HPDE6-E6E7 (cell line): ENCODE measurements around the gene KRT85.
"Not testable (repeated sequence)": the region's sequence is repeated elsewhere in the genome, so short reads cannot be mapped to it uniquely, and the experiment has no call there.

Source experiments
- DNase-seq: peaks from one replicate; pipeline ENCODE4 v3.0.0; 2011; ENCODE audit warnings: missing footprints; ENCODE audit errors: extremely low spot score

KRT85 gene

DNA sequence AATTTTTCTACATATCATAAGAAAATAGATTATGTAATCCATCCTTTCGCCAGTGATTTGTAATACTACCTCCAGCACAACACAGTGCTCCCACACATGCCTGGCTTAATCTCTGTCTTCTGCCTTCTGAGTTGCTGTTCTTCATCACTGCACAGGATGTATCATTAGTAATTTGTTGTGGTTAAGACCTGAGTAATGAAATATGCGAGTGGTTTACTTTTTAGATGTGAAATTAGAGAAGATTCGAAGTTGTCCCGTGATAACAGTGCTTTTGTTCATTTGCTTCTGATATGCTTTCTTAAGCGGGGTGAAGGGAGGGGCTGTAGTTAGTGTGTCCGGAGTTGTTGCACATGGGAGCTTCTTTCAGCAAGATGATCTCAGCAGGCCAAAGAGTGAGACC lies 18.1 kb downstream of the KRT85 start:
- DNase-seq: no peak

DNA sequence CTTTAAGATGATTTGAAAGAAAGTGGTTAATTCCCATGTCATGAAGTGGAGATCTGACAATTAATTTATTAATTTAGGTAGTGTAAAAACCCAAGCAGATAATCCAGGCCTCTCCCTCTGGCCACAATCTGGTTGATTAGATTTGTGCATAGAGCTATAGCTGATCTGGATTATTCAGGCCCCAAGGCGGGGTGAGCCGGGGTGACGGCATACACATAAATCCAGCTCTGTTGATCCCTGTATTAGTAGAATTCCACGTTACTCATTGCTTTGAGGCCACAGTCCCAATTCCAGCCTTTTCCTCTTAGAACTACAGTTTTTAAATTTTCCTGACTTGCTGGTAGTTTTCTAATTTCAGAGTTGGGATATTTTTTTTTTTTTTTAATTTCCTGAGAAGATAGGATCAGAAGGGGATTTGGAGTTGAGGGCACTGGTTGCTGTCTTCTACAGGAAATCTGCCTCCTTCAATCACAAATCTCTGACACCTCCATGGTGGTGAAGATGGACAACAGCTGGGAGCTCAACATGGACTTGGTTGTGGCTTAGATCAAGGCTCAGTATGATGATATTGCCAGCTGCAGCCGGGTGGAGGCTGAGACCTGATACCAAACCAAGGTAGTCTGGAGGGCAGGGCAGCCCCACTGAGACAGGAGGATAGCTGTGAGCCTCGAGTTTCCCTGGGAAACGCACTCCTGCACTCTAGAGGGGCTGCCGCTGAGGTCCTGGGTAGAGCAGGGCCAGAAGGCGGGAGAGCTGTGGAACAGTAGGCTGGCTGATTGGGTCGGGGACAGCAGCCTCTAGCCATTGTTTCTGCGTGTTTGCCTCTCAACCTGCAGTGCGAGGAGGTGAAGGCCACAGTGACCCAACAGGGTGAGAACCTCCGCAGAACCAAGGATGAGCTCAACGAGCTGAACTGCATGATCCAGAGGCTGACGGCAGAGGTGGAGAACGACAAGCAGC lies 19.4 kb downstream of the KRT85 start:
- DNase-seq: no peak

DNA sequence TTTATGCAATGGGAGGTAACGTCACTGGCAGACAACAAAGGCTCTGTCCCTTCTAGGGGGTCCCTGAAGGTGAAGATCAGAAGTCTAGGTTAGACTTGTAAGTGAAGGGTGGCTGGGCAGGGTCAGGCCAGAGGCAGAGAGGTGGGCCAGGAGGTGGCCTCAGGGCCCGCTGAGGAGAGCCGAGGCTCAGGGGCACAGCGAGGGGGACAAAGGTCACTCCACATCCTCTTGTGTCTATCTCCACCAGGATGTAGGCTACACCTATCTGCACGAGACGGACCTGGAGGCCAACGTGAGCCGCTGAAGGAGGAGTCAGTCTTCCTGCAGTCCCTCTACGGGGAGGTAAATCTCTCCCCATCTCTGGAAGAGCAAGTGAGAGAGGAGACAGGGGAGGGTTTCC lies 20.3 kb downstream of the KRT85 start:
- DNase-seq: no peak

DNA sequence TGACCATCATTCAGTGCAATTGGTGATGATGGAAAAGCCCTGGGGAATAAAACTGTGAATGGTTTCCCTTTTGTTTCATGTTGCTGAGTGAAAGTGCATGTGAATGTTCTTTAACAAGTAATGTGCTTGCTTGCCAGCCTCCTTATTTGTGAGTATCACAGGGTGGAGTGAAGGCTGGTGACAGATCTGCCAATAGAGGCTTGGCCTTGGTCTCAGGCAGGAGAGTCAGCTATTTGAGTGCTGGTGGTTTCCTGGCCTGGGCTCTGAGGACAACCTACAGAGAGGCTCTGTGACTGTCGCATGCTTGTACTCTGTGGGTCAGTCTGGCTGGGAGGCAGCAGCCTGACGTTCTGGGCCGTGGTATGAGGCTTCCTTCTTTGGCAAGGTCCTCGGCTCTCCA lies 20.7 kb downstream of the KRT85 start:
- DNase-seq: no peak

DNA sequence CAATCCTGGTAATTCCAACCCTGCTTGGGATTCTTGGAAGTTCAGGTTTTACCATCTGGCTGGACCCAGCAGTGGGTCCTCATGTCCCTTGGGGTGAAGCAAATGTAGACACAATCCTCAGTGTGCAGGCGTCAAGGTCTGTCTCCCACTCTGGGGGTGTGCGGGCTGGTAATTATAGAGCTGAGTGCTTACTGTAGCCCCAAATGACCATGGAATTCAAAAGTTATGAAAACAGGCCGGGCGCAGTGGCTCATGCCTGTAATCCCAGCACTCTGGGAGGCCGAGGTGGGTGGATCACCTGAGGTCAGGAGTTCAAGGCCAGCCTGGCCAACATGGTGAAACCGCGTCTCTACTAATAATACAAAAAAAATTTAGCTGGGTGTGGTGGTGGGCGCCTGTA lies 22.2 kb downstream of the KRT85 start:
- not testable (repeated sequence) for DNase-seq

DNA sequence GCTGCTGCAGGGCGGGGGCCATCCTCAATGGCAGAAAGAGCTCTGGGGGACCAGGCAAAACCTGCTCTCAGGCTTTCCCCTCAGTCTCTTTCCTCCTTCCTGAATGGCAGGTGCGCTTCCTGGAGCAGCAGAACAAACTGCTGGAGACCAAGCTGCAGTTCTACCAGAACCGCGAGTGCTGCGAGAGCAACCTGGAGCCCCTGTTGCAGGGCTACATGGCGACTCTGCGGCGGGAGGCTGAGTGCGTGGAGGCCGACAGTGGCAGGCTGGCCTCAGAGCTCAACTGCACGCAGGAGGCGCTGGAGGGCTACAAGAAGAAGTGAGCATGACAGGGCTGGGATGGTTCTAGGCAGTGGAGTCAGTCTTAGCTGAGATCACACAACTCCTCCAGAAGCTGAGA lies 23.2 kb downstream of the KRT85 start:
- DNase-seq: no peak

DNA sequence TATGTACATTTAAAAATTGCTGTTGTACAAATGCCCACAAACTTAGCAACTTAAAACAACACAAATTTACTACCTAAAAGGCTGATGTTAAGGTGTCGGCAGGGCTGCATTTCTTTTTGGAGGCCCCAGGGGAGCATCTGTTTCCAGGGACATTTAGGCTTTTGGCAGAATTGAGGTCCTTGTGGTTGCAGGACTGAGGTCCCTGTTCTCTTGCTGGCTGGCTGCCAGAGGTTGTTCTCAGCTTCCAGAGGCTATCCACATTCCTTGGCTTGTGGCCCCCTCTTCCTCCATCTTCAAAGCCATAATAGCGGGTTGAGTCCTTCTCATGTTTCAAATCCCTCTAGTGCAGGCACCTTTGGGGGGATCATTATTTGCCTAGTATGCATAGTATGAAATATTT lies 23.7 kb downstream of the KRT85 start:
- no peak for DNase-seq

DNA sequence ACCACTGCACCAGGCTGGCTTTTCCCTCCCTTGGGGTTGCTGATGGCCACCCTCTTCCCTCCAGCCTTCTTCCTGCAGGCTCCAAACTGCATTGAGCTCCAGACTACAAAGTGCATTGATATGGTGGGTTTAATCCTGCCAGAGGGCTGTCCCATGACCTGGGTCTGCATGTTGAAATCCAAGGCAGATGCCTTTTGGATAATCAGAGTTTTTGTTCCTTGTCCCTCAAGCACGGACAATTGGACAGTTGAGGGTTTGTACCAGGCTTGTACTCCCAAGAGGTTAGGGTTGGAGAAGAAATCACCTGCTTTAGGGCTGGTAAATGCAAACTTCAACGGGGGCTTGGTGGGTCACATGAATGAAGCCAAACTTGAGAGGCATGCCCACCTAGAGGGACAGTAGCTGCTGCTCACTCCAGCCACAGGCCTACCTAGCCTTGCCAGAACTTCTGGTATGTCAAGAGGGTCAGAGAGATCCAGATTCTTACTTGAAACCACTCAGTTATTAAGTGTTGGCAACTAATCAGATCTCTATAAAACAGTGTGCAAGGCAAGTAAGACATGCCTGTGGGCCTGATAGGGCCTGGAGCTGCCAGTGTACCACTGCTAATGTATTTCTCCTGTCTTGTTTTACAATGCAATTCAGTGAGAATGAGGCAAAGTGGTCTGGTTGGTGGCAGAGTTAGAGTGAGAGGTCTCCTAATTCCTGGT lies 24.3 kb downstream of the KRT85 start:
- DNase-seq: no peak

DNA sequence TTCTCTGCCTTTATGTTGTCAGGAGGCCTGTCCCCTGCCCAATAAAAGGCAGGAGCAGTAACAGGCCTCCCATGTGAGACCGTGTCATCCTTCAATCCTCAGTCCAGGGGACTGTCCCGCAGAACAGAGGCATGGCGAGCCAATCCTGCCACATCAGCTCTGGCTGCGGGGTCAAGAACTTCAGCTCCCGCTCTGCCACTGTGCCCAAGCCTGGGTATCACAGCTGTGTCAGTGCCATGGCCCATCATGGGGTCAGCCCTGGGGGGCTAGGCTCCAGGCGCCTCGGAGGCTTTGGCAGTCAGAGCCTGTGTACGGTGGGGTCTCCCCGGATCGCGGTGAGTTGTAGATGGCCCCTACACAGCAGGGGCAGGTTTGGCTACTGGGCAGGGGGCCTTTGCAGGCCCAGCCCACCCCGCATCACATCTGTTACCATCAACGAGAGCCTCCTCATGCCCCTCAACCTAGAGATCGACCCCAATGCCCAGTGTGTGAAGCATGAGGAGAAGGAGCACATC lies 26.2 kb downstream of the KRT85 start:
- no peak for DNase-seq

DNA sequence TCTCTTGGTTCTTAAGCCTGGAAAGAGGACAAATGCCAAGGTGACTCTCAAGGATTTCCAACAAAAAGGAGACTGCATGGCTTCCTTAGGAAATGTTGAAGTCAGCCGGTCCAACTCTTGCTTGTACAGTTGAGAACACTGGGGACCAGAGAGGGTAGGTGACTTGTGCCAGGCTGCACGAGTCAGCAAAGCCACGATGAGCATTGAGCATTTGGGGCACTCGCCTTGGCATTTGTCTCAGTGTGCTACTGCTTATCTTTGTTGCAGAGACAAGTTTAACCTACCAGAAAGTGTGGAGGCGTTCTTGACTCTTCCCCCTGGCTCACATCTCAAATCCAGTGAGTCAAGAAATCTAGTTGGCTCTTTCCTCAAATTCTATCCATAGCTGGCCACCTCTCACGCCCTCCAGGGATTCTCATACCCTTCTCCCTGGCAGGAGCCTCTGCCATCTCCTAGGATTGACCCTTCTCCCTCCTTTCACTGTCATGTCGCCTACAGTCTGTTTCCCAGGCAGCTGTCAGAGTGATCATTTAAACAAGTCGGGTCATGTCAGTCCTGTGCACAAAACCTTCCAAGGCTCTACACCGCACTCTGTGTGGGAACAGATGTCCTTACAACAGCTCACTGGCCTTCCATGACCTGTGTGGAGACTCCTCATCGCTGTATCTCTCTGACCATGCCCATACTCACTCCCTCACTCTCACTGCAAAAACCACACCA lies 28.9 kb downstream of the KRT85 start:
- peak; percentile 52 for DNase-seq

DNA sequence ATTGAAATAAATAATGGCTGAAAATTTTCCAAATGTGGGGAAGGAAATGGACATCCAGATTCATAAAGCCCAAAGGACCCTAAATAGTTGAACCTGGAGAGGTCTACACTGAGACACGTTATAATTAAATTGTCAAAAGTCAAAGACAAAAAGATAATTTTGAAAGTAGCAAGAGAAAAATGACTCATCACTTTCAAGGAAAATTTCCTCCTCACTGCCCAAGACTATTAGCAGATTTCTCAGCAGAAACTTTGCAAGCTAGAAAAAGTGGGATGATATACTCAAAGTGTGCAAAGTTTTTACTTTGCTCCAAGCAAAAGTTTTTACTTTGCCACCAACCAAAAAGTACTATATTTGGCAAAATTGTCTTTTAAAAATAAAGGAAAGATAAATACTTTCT lies 30.2 kb downstream of the KRT85 start:
- DNase-seq: no peak

DNA sequence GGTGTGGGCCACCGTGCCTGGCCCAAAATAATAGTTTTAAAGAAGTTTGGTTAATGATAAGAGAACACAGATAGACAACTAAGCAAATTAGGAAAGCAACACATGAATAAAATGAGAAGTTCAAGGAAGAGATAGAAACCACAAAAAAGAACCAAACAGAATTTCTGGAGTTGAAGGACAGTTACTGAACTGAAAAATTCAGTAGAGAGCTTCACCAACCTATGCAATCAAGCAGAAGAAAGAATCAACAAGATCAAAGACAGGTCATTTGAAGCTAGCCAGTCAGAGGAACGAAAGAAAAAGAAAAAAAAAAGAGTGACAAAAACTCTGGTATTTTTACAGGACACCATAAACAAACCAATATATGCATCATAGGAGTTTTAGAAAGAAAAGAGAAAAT lies 30.6 kb downstream of the KRT85 start:
- no peak for DNase-seq

DNA sequence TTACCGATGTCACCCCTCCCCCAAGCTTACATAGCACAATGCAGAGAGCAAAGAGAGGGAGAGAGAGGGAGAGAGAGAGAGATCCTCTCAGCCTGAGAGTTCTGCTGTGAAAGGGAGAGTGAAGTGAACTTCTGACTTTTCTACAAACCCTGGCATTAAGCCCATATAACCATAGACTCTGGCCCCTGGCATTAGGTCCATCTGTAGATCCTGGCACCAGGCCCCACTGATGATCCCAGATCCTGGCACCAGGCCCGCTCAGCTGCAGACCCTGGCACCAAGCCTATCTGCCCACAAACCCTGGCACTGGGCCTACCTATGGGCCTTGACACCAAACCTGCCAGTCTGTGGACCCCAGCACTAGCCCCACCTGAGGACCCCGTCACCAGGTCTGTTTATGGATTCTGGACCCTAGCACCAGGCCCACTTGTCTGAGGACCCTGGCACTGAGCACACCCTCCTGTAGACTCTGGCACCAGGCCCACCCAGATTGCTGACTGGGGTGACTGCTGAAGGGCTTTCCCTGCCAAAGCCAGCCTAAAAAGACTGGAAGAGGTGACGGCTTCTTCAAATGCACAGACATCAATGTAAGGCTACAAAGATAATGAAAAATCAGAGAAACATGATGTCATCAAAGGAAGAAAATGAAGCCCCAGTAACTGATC lies 31.6 kb downstream of the KRT85 start:
- DNase-seq: no peak

DNA sequence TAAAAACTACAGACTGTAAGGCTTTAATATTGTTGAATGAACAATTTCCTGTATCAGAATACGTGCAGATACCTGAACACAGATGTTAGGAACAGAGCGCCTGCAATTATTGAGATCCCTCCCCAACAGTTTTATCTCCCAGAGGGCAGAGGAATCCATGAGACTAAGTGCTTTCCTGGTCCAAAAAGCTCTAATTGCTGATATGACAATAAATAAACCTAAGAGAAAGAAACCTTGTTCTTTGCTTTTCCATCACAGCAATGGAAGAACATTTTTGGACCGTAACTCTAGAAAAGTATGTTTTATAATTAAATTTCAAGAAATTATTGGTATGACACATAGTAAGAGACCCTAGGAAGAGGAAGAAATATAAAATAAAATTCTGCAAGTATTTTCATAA lies 33.1 kb downstream of the KRT85 start:
- DNase-seq: no peak

DNA sequence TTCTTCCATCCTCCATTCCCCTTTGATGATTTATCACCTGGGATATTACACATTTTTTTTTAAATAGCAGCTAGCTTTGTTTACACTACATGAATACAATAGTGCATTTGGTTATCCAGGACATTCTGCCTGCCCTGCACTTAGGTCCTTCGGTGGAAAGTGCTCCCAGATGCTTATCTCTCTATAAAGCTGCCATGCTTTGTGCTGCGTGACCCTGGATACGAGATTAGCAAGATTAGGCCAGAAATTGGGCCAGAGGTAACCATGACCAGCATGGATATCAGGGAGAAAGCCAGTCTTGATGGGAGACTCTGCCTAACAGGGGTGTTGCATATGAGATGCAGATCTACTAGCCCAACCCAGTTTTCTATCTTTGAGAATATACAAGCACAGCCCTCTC lies 34.0 kb downstream of the KRT85 start:
- no peak for DNase-seq

DNA sequence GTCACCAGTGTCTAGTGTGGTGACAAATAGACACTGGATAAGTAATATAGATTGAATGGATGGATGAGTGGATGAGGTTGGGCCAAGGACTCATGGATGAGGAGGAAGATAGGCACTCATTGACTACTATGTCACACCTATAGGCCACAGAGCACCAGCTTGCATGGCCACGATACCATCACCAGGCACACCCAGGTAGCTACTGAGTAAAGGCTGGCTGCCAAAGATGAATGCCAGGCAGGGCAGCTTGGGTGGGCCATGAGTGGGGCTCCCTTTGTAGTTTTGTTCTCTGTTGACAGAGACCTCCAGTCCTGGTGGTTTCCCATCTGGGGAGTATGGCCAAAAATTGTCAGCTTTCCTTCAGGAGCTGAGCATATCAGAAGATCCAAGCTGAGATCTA lies 34.9 kb downstream of the KRT85 start:
- no peak for DNase-seq

DNA sequence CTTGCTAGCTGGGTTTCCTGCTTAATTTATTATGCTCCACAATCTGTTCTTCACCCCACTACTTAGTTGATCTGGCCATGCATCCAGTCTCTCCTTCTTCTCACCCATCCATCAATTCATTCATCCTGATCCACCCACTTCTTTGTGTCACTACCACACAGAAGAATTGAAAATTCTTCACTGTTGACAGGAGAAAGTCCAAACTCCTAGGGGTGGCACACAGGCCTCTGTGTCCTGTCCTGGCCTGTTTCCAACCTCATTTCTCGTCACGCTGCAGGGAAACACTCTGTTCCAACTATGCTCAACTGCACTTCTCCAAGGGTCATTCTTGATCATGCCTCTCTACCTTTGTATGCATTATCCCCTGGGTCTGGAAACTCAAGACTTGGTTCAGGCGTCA lies 35.4 kb downstream of the KRT85 start:
- DNase-seq: no peak

DNA sequence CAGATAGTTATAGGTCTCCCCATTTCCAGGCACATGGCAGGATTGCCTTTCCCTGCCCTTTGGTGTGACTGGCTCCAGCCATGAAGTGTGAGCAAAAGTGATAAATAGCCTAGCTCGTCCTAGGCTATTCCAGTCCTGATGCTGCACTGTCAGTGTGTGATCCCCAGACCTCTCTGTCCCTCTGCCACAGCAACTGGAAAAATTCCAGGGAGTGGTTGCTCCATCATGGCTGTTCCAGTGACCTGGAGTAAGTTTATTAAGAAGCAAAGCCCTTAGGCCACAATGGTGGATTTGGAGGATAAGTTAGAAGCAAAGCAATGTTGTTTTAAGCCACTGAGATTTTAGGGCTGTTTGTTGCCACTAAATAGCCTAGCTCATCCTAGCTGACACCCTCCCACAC lies 36.2 kb downstream of the KRT85 start:
- DNase-seq: no peak

DNA sequence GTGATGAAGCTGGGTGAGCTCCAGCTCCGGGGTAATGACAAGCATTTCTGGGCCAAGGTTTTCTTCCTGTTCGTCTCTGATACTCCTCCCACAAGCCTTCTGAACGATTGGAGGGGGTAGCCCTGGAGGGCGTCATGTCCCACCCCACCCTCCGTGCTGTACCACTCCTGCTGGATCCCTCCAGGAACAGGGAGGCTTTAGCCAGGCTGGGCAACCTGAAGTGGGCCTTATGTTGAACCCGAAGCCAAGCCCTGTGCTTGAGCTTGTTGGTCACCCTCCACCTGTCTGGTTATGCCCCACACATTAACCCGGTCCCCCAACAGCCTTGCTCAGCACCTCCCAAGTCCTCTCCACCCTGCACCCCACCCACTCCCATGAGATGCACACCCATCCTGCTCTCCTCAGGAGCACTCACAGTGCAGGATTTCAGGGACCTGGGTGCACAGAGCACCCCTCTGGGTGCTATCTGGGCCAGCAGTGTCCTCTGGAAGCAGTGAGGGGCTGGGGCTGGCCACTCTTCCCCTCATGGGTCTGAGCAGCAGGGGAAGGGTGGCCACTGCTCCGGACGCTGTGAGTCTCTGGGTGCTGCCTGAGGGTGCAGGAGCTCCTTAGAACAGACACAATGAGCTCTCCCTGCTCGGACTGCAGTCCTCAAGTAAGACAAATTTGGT lies 39.3 kb downstream of the KRT85 start:
- no peak for DNase-seq

DNA sequence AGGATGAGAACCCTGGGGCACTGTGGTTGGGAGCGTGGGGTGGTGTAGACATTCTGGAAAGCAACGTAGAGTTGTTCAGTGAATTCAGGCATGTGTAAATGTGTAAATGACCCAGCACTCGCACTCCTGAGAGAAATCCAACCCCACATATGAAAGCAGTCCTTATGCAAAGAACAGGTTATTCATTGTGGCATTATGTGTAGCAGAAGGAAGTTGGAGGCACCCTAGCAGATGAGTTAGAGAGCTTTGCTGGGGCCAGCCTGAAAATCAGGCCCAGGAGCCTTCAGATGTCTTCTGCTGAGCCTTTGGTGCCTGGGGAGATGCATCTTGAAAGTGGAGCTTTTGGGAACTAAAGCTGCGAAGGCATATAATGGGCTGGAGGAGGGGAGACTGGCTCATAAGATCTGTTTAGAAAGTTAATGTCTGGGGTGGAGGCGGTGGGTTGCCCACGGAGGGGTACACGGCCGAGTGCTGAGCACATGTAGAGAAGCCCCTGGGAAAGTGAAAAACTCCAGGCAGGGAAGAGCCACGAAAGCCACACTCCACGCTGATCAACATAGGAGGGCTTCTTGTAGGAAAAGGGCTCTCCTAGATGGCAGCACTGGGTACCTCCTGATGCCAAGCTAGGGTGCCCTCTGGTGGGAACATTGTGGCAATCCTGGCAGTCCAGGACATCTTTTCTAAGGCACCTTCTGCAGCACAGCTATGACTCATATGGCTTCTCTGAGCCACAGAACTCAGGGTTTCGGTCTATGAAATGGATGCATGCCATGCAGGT lies 40.0 kb downstream of the KRT85 start:
- DNase-seq: peak; percentile 99

DNA sequence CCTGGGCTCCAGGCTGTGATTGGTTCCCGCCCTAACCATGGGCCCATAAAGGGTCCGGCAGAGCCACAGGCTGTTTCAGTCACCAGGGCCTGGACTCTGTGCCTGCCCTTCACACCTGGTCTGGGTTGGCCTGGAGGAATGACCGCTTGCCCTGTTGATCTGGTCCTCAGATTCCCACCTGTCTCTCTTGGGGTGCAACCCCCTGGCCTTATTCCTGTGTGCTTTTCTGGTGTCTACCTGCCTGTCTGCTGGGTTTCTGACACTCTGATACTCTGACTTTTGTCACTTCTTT lies 43.2 kb downstream of the KRT85 start:
- DNase-seq: no peak
